GM18868 (cell line): ENCODE results near the gene CCDC30.

Experiments used
- ATAC-seq: cut with Tn5 transposase; IDR thresholded peaks from one replicate; pipeline ENCODE4 v1.9.1; 2021; ENCODE audit warnings: mild to moderate bottlenecking, moderate library complexity; ENCODE audit not compliant: unreplicated experiment

CCDC30 gene

GRCh38 chr1:42462828-42463763 lies at the start of gene CCDC30:
Gene CCDC30 (plus strand): TSS chr1:42463286. CDS start chr1:42480552, 17,266 bp downstream.
- ATAC-seq: peak; percentile 99

- no peak for ATAC-seq
Observed at GRCh38 chr1:42414551-42415496, 48.3 kb upstream of the CCDC30 start.

GRCh38 chr1:42417166-42417565 lies 45.9 kb upstream of the CCDC30 start:
- no peak for ATAC-seq

GRCh38 chr1:42418516-42418915 lies 44.6 kb upstream of the CCDC30 start:
- ATAC-seq: no peak

- no peak for ATAC-seq
Observed at GRCh38 chr1:42419126-42419821, 43.8 kb upstream of the CCDC30 start.

GRCh38 chr1:42420121-42420520 lies 43.0 kb upstream of the CCDC30 start:
- ATAC-seq: no peak

- no peak for ATAC-seq
Observed at GRCh38 chr1:42420911-42421585, 42.0 kb upstream of the CCDC30 start.

- ATAC-seq: no peak
Observed at GRCh38 chr1:42422737-42423136, 40.3 kb upstream of the CCDC30 start.

- ATAC-seq: no peak
Observed at GRCh38 chr1:42423681-42424080, 39.4 kb upstream of the CCDC30 start.

- no peak for ATAC-seq
Observed at GRCh38 chr1:42424201-42424600, 38.9 kb upstream of the CCDC30 start.

GRCh38 chr1:42427240-42427639 lies 35.8 kb upstream of the CCDC30 start:
- ATAC-seq: no peak

GRCh38 chr1:42429603-42430002 lies 33.5 kb upstream of the CCDC30 start:
- ATAC-seq: no peak

GRCh38 chr1:42430286-42431135 lies 32.6 kb upstream of the CCDC30 start:
- no peak for ATAC-seq

- no peak for ATAC-seq
Observed at GRCh38 chr1:42431514-42431913, 31.6 kb upstream of the CCDC30 start.

- no peak for ATAC-seq
Observed at GRCh38 chr1:42432714-42433113, 30.4 kb upstream of the CCDC30 start.

GRCh38 chr1:42433369-42433768 lies 29.7 kb upstream of the CCDC30 start:
- ATAC-seq: no peak

- ATAC-seq: no peak
Observed at GRCh38 chr1:42434340-42434739, 28.7 kb upstream of the CCDC30 start.

GRCh38 chr1:42439940-42440339 lies 23.1 kb upstream of the CCDC30 start:
- no peak for ATAC-seq

- no peak for ATAC-seq
Observed at GRCh38 chr1:42442662-42443061, 20.4 kb upstream of the CCDC30 start.
